H1 (cell line): ENCODE results near the gene SAT2. TPM values are rescaled to one million over a fixed set of nuclear protein-coding genes. Genes with fewer than 3 reads are reported as not detected.

Experiments
- CTCF ChIA-PET: fragments of 300-600 bp; sonication (Branson Sonifier 250); formaldehyde crosslinking; loops from one replicate; lab custom pipeline; 2021; ENCODE audit not compliant: partially characterized antibody; lab: Charles Lee
- POLR2A ChIA-PET: fragments of 300-600 bp; sonication (Branson Sonifier 250); formaldehyde crosslinking; loops from one replicate; lab custom pipeline; 2021; ENCODE audit warnings: inconsistent platforms; ENCODE audit not compliant: partially characterized antibody; lab: Charles Lee
- DNase-seq, 2 experiments: peaks; one replicate each; pipeline versions ENCODE4 v3.0.0 to v3.0.0-alpha.2; 2010 to 2022; ENCODE audit warnings: low spot score in 2 of 2, low read depth in 1 of 2, mixed read lengths in 1 of 2
- FAIRE-seq: peaks from 2 replicates; lab custom pipeline; 2011; peaks lifted over from hg19 to GRCh38; lab: Jason Lieb, UNC
- H2AFZ ChIP-seq: 2 replicates; pipeline ENCODE4 v1.8.1; 2012; ENCODE audit warnings: low read length, inconsistent platforms
- H2AK5ac ChIP-seq: 2 replicates; pipeline ENCODE4 v1.6.1; 2013; ENCODE audit warnings: low read depth, low read length
- H2BK120ac ChIP-seq: replicated peaks from 2 replicates; pipeline ENCODE3; 2013; ENCODE audit warnings: low read depth, low read length, inconsistent platforms
- H2BK12ac ChIP-seq: 2 replicates; pipeline ENCODE4 v1.6.1; 2013; ENCODE audit warnings: low read depth, low read length
- H2BK15ac ChIP-seq: 2 replicates; pipeline ENCODE4 v1.6.1; 2013; ENCODE audit warnings: low read length
- H2BK20ac ChIP-seq: 2 replicates; pipeline ENCODE4 v1.6.1; 2013; ENCODE audit warnings: low read length
- H2BK5ac ChIP-seq: 2 replicates; pipeline ENCODE4 v1.6.1; 2013; ENCODE audit warnings: low read depth, low read length
- H3K14ac ChIP-seq: 2 replicates; pipeline ENCODE4 v1.6.1; 2013; ENCODE audit warnings: inconsistent platforms; ENCODE audit not compliant: insufficient read length
- H3K18ac ChIP-seq: 2 replicates; pipeline ENCODE4 v1.6.1; 2013; ENCODE audit warnings: low read length; ENCODE audit errors: extremely low read depth
- H3K23ac ChIP-seq: 2 replicates; pipeline ENCODE4 v1.6.1; 2013; ENCODE audit warnings: inconsistent platforms; ENCODE audit not compliant: insufficient read length
- H3K23me2 ChIP-seq: 2 replicates; pipeline ENCODE4 v1.6.1; 2013; ENCODE audit warnings: low read depth, low read length
- H3K27ac ChIP-seq: 2 replicates; pipeline ENCODE4 v1.6.1; 2011; ENCODE audit warnings: low read depth, low read length, inconsistent platforms
- H3K27me3 ChIP-seq, 4 experiments: replicated peaks in 1 of 4; 1 replicate in 1 of 4; 2 replicates in 3 of 4; pipeline versions ENCODE4 v1.6.1 to v1.8.1; 2011 to 2013; ENCODE audit warnings: low read length in 3 of 4, mild to moderate bottlenecking in 3 of 4, inconsistent platforms in 2 of 4, mixed read lengths in 2 of 4, moderate library complexity in 1 of 4; ENCODE audit not compliant: control insufficient read depth in 3 of 4, insufficient read depth in 3 of 4; ENCODE audit errors: extremely low read depth in 1 of 4
- H3K36me3 ChIP-seq, 4 experiments: 2 replicates each; pipeline versions ENCODE4 v1.6.1 to v1.8.1; 2011 to 2013; ENCODE audit warnings: mild to moderate bottlenecking in 4 of 4, low read length in 3 of 4, moderate library complexity in 2 of 4, control low read depth in 1 of 4, inconsistent platforms in 1 of 4; ENCODE audit not compliant: insufficient read depth in 4 of 4, control insufficient read depth in 2 of 4
- H3K4ac ChIP-seq: replicated peaks from 2 replicates; pipeline ENCODE3; 2013; ENCODE audit warnings: low read length, low read depth, mixed read lengths, inconsistent platforms; ENCODE audit not compliant: insufficient read length
- H3K4me1 ChIP-seq, 4 experiments: replicated peaks in 1 of 4; 1 replicate in 1 of 4; 2 replicates in 3 of 4; pipeline versions ENCODE4 v1.6.1 to v1.8.1; 2011 to 2013; ENCODE audit warnings: low read length in 3 of 4, inconsistent platforms in 2 of 4, mixed read lengths in 1 of 4; ENCODE audit not compliant: insufficient read depth in 4 of 4, control insufficient read depth in 3 of 4
- H3K4me2 ChIP-seq, 2 experiments: 2 replicates each; pipeline versions ENCODE4 v1.6.1 to v1.8.1; 2011 to 2013; ENCODE audit warnings: low read depth in 2 of 2, low read length in 2 of 2, control low read depth in 1 of 2, inconsistent platforms in 1 of 2, mild to moderate bottlenecking in 1 of 2; ENCODE audit not compliant: insufficient read depth in 1 of 2
- H3K4me3 ChIP-seq, 4 experiments: fragments of 200-600, 300-600 bp in 1 of 4; sonication (generic), shearing (Covaris generic), sonication (Bioruptor Twin) in 1 of 4; 2 replicates each; pipeline versions ENCODE4 v1.5.1 to v1.8.1; 2011 to 2016; ENCODE audit warnings: low read length in 4 of 4, low read depth in 3 of 4, control low read depth in 2 of 4, inconsistent platforms in 2 of 4, mild to moderate bottlenecking in 2 of 4, mixed read lengths in 1 of 4, moderate library complexity in 1 of 4; ENCODE audit not compliant: insufficient read depth in 2 of 4; ENCODE audit errors: extremely low read depth in 1 of 4
- H3K56ac ChIP-seq: replicated peaks from 2 replicates; pipeline ENCODE3; 2013; ENCODE audit warnings: low read depth, mild to moderate bottlenecking, mixed read lengths, low read length, inconsistent platforms; ENCODE audit not compliant: insufficient read length
- H3K79me1 ChIP-seq: 2 replicates; pipeline ENCODE4 v1.6.1; 2013; ENCODE audit warnings: low read depth, low read length, control low read depth
- H3K79me2 ChIP-seq, 2 experiments: 2 replicates each; pipeline versions ENCODE4 v1.6.1 to v1.8.1; 2012 to 2013; ENCODE audit warnings: low read length in 2 of 2, mild to moderate bottlenecking in 2 of 2, inconsistent platforms in 1 of 2; ENCODE audit not compliant: insufficient read depth in 2 of 2, control insufficient read depth in 1 of 2
- H3K9ac ChIP-seq, 4 experiments: replicated peaks in 1 of 4; 1 replicate in 1 of 4; 2 replicates in 3 of 4; pipeline versions ENCODE4 v1.6.1 to v1.8.1; 2011 to 2013; ENCODE audit warnings: low read depth in 3 of 4, low read length in 3 of 4, control low read depth in 2 of 4, mild to moderate bottlenecking in 2 of 4, moderate library complexity in 2 of 4, inconsistent platforms in 1 of 4; ENCODE audit errors: extremely low read depth in 1 of 4
- H3K9me3 ChIP-seq, 2 experiments: 2 replicates each; pipeline versions ENCODE4 v1.6.1 to v1.8.1; 2012 to 2013; ENCODE audit warnings: mild to moderate bottlenecking in 2 of 2, moderate library complexity in 2 of 2, control low read depth in 1 of 2, inconsistent platforms in 1 of 2, low read depth in 1 of 2, low read length in 1 of 2, mixed read lengths in 1 of 2; ENCODE audit not compliant: insufficient read depth in 2 of 2
- H4K20me1 ChIP-seq, 2 experiments: replicated peaks in 1 of 2; 2 replicates each; pipeline versions ENCODE3 to v1.8.1; 2011 to 2013; ENCODE audit warnings: inconsistent platforms in 2 of 2, low read length in 2 of 2, mild to moderate bottlenecking in 1 of 2; ENCODE audit not compliant: insufficient read depth in 2 of 2, control insufficient read depth in 1 of 2
- H4K5ac ChIP-seq: 2 replicates; pipeline ENCODE4 v1.6.1; 2013; ENCODE audit warnings: low read length, low read depth, mixed read lengths, inconsistent platforms; ENCODE audit not compliant: insufficient read length
- H4K8ac ChIP-seq: 2 replicates; pipeline ENCODE4 v1.8.0; 2013; ENCODE audit warnings: mild to moderate bottlenecking, moderate library complexity, low read length, inconsistent platforms; ENCODE audit not compliant: insufficient read depth; ENCODE audit errors: extremely low read depth
- H4K91ac ChIP-seq: replicated peaks from 2 replicates; pipeline ENCODE3; 2013; ENCODE audit warnings: low read length, mixed read lengths, inconsistent platforms; ENCODE audit not compliant: insufficient read length
- CREB1 ChIP-seq: IDR thresholded peaks from 2 replicates; pipeline ENCODE4 v1.6.1; 2012; ENCODE audit warnings: inconsistent platforms
- NRF1 ChIP-seq: IDR thresholded peaks from 2 replicates; pipeline ENCODE4 v1.6.1; 2011; ENCODE audit warnings: mild to moderate bottlenecking, low read depth, low read length, improper control_type of control experiment
- SIN3A ChIP-seq, 2 experiments: IDR thresholded peaks in 1 of 2; conservative IDR thresholded peaks in 1 of 2; 2 replicates each; pipeline ENCODE4 v1.6.1; 2011 to 2012; ENCODE audit warnings: low read length in 2 of 2, improper control_type of control experiment in 1 of 2, low read depth in 1 of 2, mild to moderate bottlenecking in 1 of 2
- SP4 ChIP-seq: IDR thresholded peaks from 2 replicates; pipeline ENCODE4 v1.6.1; 2012; ENCODE audit warnings: low read length, inconsistent platforms
- TAF1 ChIP-seq: IDR thresholded peaks from 2 replicates; pipeline ENCODE4 v1.6.1; 2011; ENCODE audit warnings: mild to moderate bottlenecking, low read depth, low read length
- WGBS, 2 experiments: shearing (Covaris generic) in 1 of 2; methylation state at CpG; one replicate each; pipeline versions ENCODE4 v1.1.6 to v1.1.7; 2013 to 2015; ENCODE audit warnings: low lambda C conversion rate in 2 of 2, mixed read lengths in 2 of 2, inconsistent platforms in 1 of 2, low coverage in 1 of 2, missing lambda C conversion rate in 1 of 2; ENCODE audit not compliant: insufficient replicate concordance in 2 of 2, insufficient coverage in 1 of 2, insufficient read length in 1 of 2; ENCODE audit errors: extremely low coverage in 1 of 2, missing lambda C conversion rate in 1 of 2; 5-methylcytosine and 5-hydroxymethylcytosine counted together
- polyA plus RNA-seq, 7 experiments: library from polyadenylated mRNA; depleted of rRNA in 3 of 7; stranded (reverse) in 5 of 7; unstranded in 2 of 7; fragments of >200 nt in 5 of 7; fragments of 200-250 nt in 2 of 7; gene quantifications; 1 replicate in 5 of 7; 2 replicates in 1 of 7; 4 replicates in 1 of 7; pipeline versions ENCODE4 v1.2.1 to v1.2.3, GENCODE V29; 2011 to 2013; ENCODE audit warnings: missing spikeins in 2 of 7, mixed read lengths in 2 of 7
- total RNA-seq: library from RNA; stranded (reverse); fragmentation: NEBNext Ultra II Directional; extraction: Animal tissue kit (Norgen Biotek cat#: 25700); gene quantifications from 2 replicates; pipeline ENCODE4 v1.2.1, GENCODE V29; 2021

Gene SAT2
- total and polyA plus RNA-seq, 2 of the 8 experiments (the other 6 are each of a cell fraction or from before 2014, with no cell fraction given) = 36.4 to 72.3 TPM

DNA sequence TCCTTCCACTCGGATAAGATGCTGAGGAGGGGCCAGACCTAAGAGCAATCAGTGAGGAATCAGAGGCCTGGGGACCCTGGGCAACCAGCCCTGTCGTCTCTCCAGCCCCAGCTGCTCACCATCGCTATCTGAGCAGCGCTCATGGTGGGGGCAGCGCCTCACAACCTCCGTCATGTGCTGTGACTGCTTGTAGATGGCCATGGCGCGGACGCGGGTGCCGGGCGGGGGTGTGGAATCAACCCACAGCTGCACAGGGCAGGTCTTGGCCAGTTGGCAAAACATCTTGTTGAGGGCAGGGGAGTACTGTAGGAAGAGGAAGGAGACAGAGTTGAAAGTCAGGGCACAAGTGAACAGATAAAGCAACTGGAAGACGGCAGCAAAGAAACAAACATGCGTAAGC is 47.3 kb upstream of the SAT2 start:
- ChIA-PET CTCF (interaction anchor here (0.9 to 15.7 kb wide), 6 partner anchors 8 to 86 kb away, joined by 3 to 332 read pairs (median 68); partner anchors contain the start of genes SAT2, SHBG, TP53 and WRAP53), POLR2A (interaction anchor here (5.5 to 79.4 kb wide), 3 partner anchors 8 to 90 kb away, joined by 36 to 2272 read pairs (median 2272); partner anchors contain the start of genes ATP1B2, FXR2, MPDU1 and SAT2)
- H3K79me2 ChIP-seq = peaks cover 0 to 12% of the 10 kb centered on the region in 2 experiments; a peak in 2 of 4 replicates
- WGBS, 2 experiments = 90% methylated on average over 14 of the region's 14 CpGs; no CpG with 5 or more reads in 1 of the 2 experiments
- no peak overlapping the region for H3K23ac ChIP-seq
- H3K27me3 ChIP-seq = no peaks in the 10 kb centered on the region
- no peak overlapping the region for H3K4me3 ChIP-seq
- no peak overlapping the region for H3K9ac ChIP-seq
- H2AFZ ChIP-seq = no peak overlapping the region
- H4K8ac ChIP-seq = no peak overlapping the region
- H3K4ac ChIP-seq = no peak overlapping the region
- no peak overlapping the region for H2BK12ac ChIP-seq
- FAIRE-seq (no peak), DNase-seq (no peak)
- H4K5ac ChIP-seq = no peak overlapping the region
- H4K91ac ChIP-seq = no peak overlapping the region
- H3K4me1 ChIP-seq = peaks cover 5 to 18% (median 12%) of the 10 kb centered on the region in 4 experiments
- peaks cover 31 to 60% (median 47%) of the 10 kb centered on the region in 4 experiments for H3K36me3 ChIP-seq
- H3K56ac ChIP-seq = no peak overlapping the region
- H2BK5ac ChIP-seq = no peak overlapping the region
- no peak overlapping the region for H3K4me2 ChIP-seq
- TF ChIP-seq CREB1 = no peak
- no peak for TF ChIP-seq NRF1
- TF ChIP-seq SP4 = no peak
- no peak for TF ChIP-seq SIN3A (conservative IDR thresholded peaks at IDR 0.05 in 1 of 2, IDR thresholded peaks at IDR 0.05 in 1 of 2; ENCODE audit: low read depth in 1 of 2, low read length in 2 of 2)
- TF ChIP-seq TAF1 = no peak
- no peak overlapping the region; the same call in 1 of the 2 replicates for H3K27ac ChIP-seq
- H2BK20ac ChIP-seq = no peak overlapping the region
- H2AK5ac ChIP-seq = no peak overlapping the region
- H3K23me2 ChIP-seq = no peaks in the 10 kb centered on the region
- no peak overlapping the region for H3K18ac ChIP-seq
- no peak overlapping the region for H2BK120ac ChIP-seq
- peaks cover 2% of the 10 kb centered on the region; the same call in 1 of the 2 replicates for H3K79me1 ChIP-seq
- H2BK15ac ChIP-seq = no peak overlapping the region
- peaks cover 5 to 13% of the 10 kb centered on the region in 2 experiments; a peak in 2 of 4 replicates for H3K9me3 ChIP-seq
- no peak overlapping the region for H3K14ac ChIP-seq
- H4K20me1 ChIP-seq = peaks cover 4% of the 10 kb centered on the region in 2 experiments
